HG02759 (cell line): ENCODE data around the gene TOMM22.
"Not testable (repeated sequence)": the region's sequence is repeated elsewhere in the genome, so short reads cannot be mapped to it uniquely, and the experiment has no call there.

Experiments used
- ATAC-seq: cut with Tn5 transposase; IDR thresholded peaks from one replicate; pipeline ENCODE4 v1.9.1; 2021; ENCODE audit warnings: mild to moderate bottlenecking, moderate library complexity; ENCODE audit not compliant: unreplicated experiment

TOMM22 gene

GRCh38 chr22:38681582-38682335 lies at the start of gene TOMM22:
TOMM22 (plus strand) TSS chr22:38681957; CDS start chr22:38681979, 22 bp downstream.
- peak; percentile 98 for ATAC-seq

DNA sequence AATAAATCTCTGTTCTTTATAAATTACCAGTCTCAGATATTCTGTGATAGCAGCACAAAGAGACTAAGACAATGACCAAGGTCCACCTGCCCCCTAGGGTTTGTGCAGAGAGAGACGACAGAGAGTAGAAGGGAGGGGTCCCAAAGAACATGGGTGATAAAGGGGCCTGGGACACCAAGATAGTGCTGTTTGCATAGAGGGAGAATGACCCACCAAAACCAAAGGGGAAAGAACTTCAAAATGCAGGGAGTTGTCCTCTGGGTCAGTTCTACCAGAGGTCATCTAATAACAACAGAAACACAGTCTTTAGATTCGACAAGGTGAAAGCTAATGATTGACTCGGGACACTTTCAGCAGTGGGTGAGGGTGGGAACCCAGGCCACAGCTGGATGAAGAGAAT lies 49.2 kb upstream of the TOMM22 start:
- ATAC-seq: no peak

DNA sequence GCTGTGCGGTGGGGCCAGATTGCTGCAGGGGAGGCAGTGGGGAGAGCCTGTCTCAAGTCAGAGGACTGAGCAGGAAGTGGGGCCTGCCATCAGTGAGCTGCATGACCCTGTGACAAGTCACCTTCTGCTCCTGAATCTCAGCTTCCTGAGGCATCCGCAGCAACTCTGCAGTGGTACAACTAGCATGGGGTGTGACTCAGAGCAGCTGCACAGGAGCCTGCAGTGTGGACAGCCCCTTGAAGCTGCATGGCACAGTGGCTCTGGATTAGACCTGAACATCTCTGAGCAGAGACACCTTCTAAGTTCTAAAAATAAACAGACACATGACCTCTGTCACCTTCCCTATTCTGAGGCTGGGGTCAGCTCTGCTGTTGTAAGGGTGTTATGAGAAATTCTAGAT lies 43.5 kb upstream of the TOMM22 start:
- ATAC-seq: no peak

DNA sequence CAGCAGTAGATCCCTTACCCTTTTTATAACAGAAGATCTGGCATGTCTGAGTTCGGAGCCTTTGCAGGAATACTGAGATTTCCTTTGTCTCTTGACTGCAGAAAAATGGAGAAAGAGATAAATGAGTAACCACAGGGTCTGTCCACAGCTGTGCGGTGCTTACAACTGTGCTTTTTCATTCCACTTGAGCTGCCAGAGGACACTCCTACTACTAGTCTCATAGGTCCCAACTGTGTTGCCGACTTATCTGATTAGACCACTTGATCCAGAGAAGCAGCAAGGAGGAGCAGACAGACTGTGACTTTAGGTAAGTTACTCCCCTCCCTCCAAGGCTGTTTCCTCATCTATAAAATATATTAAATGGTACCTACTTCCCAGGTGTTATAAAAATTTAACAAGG lies 43.0 kb upstream of the TOMM22 start:
- ATAC-seq: no peak

- ATAC-seq: no peak
Measured at GRCh38 chr22:38641476-38642040, 40.2 kb upstream of the TOMM22 start.

DNA sequence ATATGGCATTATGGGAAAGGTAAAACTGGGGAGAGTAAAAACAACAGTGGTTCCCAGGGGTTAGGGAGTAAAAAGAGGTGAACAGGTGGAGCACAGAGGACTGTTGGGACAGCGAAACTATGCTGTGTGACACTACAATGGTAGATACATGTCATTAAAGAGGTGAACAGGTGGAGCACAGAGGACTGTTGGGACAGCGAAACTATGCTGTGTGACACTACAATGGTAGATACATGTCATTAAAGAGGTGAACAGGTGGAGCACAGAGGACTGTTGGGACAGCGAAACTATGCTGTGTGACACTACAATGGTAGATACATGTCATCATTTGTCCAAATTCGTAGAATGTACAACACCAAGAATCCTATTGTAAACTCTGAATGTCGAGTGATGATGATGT lies 37.5 kb upstream of the TOMM22 start:
- not testable (repeated sequence) for ATAC-seq

DNA sequence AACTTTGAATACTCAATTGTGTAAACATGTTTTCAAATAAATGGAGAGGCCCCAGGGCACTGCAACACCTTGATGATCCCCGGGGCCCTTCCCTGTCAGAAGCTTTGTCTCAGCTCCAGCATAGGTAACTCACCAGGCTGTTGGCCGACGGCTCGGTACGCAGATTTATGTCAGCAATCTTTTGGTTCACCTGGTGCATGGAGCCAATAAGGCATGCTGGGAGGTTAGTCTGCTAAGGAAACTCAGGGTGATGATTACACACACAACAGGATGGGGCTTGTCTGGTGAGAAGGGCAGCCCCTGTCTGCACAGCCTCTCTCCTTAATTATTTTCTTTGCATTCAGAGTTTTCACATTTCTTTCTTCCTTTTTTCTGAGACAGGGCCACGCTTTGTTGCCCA lies 36.3 kb upstream of the TOMM22 start:
- ATAC-seq: no peak

DNA sequence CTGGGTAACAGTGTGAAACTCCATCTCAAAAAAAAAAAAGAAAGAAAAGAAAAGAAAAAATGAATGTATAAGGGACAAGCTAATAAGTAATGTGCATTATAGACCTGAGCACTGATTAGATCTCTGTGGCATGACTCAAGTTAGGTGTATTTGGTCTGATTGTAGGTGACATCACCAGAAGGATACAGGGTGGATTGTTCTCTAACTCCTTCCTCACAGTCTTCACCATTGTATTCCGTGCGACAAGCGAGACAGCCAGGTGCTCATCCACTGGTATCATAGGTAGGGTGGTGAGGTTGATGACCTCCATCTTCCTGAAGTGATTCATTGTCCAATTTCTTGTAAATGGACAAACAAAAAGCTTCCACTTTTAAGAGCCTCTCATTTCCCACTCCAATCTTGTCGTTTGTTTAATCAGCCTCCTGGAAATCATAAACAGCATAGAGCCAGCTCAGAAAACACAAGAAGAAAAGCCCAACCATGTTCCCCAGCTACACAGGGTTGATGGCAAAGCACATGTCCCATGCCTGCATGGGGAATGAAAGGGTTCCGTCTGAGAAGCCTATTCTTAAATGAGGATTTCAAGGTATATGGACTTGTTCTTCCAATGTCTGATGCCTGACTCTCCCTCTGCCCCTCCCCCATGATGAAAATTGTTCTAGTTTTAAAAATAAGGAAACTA lies 31.8 kb upstream of the TOMM22 start:
- ATAC-seq: no peak

DNA sequence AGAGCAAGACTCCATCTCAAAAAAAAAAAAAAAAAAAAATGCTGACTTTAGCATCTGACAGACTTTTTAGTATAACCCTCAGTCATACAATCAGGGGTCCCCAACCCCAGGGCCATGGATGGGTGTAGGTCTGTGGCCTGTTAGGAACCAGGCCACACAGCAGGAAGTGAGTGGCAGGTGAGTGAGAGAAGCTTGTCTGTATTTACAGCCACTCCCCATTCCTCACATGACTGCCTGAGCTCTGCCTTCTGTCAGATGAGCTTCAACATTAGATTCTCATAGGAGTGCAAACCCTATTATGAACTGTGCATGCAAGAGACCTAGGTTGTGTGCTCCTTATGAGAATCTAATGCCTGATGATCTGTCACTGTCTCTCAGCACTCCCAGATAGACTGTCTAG lies 28.9 kb upstream of the TOMM22 start:
- no peak for ATAC-seq

- no peak for ATAC-seq
Measured at GRCh38 chr22:38653741-38654140, 28.0 kb upstream of the TOMM22 start.

DNA sequence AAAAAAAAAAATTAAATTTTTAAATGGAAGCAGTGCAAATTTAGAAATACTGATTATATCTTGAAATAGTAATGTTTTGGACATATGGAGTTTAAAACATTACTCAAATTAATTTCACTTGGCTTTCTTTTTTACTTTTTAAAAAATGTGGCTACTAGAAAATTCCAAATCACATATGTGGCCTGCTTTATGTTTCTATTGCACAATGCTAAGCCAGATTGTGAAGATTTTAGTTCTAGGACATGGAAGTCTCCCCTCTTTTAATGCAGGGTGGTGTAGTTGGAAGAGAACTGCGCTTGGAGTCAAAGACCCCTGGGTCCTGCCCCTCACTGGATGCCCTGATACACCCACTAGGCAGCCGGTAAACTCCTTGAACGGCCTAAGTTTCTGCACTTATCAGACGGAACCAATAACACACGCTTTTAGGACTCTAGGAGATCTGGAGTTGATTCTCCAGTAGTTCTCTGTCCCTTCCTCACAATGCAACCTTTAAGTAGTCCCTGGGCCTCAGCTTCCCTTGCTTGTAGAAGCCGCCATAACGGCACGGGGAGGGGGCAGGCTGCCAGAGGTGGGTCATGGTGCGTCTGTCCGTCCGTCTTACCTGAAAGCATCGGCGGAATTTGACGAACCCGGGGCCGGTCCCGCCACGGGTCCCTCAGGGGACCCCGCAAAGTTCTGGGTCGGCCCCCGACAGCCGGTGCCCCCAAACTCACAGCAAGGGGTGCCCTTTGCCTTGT lies 26.1 kb upstream of the TOMM22 start:
- no peak for ATAC-seq

- ATAC-seq: peak; percentile 81
Measured at GRCh38 chr22:38656256-38657044, 25.3 kb upstream of the TOMM22 start, which contains the start of the genes CBY1 and FAM227A. CBY1 (plus strand) TSS chr22:38656638; CDS start chr22:38668055, 11,417 bp downstream. FAM227A (minus strand) TSS chr22:38656392; CDS start chr22:38650168, 6,224 bp downstream.

DNA sequence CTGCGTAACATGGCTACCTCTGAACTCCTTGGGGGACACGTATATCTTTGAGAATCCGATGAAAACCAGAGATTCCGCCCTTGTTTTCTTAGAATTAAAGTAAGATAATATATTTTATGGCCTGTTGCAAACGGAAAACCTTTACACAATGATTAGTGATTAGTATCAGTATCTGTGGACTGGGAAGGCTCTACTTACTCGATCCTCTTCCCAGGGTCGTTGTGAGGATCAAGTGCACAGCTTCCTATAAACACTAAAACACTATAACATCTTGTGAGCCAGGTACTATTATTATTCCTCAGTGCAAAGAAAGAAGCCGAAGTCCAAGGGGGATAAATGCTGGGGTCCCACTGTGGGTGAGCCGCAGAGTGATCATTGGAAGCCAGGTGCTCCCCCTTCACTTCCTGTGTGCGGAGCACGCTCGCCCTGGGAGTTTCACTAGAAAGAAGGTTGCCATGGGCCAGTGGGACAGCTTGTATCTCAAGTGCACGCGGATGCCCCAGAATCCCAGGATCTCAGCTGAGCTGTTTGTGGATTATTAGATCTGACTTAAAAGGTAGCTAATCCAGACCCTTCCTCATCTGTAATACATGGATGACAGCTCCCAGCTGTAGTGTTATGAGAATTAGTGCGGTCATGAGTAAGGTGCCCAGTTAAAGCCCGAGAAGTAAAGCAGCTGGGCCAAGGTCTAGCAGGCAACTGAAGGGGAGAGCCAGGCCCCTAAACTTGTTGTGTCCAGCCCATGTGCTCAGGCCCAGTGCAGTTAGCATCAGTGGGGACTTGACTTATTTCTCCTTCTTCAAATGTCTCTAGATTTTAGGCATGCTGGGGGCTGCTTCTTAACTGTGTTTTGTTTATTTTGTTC lies 24.5 kb upstream of the TOMM22 start:
- peak; percentile 20 for ATAC-seq

DNA sequence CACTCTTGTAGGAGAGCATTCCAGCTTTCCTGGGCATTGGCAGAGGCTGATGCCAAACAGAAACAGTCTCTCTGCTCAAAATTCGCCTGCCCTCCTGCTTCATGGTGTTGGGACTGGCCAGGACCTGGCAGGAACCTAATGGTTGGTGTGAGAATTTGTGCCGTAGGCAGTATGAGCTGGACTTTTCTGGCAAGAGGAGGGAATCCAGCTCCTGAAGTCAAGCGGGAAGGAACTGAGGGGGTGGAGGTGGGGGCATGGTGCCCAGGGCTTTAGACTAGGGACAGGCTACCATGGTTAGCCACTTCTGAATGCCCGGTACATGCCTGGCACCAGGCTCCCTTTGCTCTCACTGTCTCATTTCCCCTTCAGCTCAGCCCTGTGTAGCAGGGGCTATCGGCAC lies 6.9 kb upstream of the TOMM22 start:
- no peak for ATAC-seq

DNA sequence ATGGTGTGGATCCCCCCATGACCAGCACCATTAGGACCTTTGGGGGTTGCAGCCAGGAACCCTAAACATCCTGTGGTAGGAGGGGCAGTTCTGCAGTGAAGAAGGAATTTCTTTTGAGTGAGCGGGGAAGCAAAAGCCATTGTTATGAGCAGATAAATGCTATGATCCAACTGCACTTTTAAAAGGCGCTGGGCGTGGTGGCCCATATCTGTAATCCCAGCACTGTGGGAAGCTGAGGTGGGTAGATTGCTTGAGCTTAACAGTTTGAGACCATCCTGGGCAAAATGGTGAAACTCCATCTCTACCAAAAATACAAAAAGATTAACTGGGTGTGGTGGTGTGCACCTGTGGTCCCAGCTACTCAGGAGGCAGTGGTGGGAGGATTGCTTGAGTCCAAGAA lies 5.9 kb upstream of the TOMM22 start:
- ATAC-seq: no peak

- no peak for ATAC-seq
Measured at GRCh38 chr22:38684895-38685294, 3.1 kb downstream of the TOMM22 start.

DNA sequence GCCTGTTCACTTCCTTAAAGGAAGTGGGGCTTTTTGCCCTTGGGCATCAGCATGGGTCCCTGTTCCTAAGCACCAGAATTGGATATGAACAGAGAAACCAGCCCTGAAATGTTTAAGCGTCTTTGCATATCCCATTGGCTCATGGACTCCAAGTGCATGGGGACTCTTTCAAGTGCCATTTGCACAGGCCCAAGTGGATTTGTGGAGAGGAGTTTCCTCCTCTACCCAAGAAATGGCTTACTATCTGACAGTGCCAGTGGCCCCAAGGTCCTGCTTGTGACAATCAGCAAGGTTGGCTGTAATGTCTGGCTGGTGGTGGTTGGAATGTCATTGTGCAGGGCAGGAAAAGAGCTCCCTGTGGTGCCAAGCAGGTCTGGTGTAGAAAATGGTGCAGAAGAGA lies 4.0 kb downstream of the TOMM22 start:
- no peak for ATAC-seq

- no peak for ATAC-seq
Measured at GRCh38 chr22:38689651-38690050, 7.9 kb downstream of the TOMM22 start.

GRCh38 chr22:38694049-38694448 lies 12.3 kb downstream of the TOMM22 start:
- no peak for ATAC-seq

DNA sequence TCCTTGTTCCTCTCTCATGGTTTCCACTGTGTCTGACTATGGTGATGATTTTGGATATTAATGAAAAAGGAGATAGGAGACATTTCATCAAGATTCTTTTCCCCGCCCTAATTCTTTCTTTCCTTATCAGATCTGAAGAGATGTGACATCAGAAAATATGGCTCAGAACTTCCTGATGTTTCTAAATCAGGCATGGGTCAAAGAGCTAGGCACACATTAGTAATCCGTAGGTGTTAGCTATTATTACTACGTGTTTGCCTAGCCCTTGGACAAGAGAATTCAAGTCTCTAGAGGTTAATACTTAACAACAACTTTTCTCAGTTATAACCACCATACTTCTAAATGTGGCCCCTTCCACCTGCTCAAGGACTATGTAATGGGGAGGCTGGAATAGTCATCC lies 13.2 kb downstream of the TOMM22 start:
- no peak for ATAC-seq
